GM18498 (cell line): Measurements from ENCODE around the gene TSC22D4.

ENCODE experiments used
- ATAC-seq: cut with Tn5 transposase; IDR thresholded peaks from one replicate; pipeline ENCODE4 v1.9.1; 2021; ENCODE audit warnings: mild to moderate bottlenecking, moderate library complexity; ENCODE audit not compliant: unreplicated experiment

TSC22D4 gene

DNA sequence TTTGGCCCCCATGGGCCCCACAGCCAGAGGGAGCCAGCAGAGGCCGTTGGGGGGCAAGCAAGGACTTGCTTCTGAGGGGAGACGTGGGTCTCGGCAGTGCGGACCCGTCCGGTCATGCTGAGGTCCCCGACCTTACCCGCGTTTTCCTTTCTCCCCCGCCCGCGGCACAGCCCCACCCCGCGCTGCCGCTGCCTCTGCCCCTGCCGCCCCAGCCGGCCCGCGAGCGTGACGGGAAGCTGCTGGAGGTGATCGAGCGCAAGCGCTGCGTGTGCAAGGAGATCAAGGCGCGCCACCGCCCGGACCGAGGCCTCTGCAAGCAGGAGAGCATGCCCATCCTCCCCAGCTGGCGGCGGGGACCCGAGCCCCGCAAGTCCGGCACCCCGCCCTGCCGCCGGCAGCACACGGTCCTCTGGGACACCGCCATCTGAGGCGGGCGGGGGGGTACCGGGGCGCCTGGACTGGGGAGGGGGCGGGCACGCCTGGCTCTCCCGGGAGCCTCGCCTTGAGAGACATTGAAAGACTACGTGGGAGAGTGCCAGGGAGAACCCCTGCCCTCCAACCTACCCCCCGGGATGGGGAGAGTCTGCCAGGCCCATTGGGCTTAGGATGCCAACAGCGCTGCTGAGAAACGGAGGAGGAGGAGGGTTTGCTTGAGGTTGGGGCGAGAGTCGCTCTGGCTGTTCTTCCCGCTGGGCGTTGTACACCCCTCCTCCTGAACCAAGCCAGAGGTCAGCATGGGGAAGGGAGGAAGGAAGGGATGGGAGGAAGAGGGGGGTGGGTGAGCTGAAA, 14.7 kb upstream of the TSC22D4 start:
- ATAC-seq, result peak; percentile 52

DNA sequence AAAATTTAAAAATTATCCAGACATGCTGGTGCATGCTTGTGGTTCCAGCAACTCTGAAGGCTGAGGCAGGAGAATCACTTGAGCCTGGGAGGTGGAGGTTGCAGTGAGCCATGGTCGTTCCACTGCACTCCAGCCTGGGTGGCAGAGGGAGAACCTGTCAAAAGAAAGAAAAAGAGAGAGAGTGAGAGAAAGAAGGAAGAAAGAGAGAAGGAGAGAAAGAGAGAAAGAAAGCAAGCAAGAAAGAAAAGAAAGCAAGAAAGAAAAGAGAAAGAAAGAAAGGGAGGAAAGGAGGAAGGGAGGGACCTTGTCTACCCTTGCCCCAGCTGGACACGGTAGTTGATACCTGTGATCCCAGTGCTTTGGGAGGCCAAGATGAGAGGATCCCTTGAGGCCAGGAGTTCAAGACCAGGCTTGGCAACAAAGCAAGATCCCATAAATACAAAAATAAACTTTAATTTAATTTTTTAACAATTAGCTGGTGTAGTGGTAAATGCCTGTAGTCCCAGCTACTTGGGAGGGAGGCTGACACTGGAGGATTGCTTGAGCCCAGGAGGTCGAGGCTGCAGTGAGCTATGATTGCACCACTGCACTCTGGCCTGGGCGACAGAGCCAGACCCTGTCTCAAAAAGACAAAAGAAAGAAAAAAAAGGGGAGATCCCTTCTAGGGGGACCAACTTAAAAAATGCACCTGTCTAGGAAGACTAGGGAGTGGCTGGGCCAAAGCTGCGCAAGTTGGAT, 13.9 kb upstream of the TSC22D4 start:
- no peak for ATAC-seq

DNA sequence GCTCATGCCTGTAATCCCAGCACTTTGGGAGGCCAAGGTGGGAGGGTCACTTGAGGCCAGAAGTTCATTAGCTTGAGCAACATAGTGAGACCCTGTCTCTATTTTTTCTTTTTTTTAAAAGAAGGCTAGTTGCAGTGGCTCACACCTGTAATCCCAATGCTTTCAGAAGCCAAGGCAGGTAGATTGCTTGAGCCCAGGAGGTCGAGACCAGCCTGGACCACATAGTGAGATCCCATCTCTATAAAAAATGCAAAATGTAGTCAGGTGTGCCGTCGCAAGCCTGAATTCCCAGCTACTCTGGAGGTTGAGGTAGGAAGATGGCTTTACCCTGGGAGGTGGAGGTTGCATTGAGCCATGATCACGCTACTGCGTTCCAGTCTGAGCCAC, 12.2 kb upstream of the TSC22D4 start:
- no peak for ATAC-seq

DNA sequence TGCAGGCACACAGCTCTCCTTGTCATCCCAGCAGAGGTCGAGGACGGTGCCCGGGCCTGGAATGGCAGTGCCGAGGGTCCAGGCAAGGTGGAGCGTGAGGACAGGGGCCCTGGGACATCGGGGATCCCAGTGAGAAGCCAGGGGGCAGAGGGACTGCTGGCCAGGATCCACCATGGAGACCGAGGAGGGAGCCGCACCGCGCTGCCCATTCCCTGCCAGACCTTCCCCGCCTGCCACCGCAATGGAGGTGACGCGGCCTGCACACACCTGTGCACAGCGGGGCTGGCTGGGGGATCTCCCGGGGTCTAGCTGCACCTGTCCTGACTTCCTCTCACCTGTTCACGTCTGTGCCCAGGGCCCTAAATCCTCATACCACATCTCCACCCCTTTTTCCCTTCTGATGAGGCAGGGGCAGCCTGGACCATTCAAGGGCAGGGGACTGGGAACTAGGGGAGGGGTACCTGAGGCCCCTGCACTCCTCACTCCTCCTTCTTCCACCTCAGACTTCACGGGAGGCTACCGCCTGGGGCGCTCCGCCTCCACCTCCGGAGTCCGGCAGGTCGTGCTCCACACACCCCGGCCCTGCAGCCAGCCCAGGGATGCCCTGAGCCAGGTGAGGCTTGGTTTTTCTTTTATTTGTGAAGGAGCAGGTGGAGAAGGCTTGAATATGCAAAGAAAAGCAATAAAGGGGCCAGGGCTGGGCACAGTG, 11.6 kb upstream of the TSC22D4 start:
- no peak for ATAC-seq

DNA sequence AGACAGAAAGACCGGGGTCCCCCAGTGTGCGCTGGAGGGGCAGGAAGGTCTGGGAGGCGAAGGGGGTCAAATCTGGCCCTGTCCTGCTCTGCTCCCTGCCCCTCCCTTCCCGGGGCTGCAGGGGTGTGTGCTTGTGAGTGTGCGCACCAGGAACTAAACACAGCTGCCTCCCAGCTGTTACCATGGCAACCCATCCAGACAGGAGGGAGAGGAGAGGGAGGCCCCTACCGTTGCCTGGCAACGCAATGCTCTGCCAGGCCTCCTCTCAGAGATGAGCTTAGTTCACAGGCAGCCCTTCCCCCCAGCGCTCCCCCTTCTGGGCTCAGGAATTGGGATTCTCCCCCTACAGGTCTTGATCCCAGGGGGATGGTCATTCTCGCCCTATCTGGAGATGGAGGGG, 10.8 kb upstream of the TSC22D4 start:
- ATAC-seq, result no peak

DNA sequence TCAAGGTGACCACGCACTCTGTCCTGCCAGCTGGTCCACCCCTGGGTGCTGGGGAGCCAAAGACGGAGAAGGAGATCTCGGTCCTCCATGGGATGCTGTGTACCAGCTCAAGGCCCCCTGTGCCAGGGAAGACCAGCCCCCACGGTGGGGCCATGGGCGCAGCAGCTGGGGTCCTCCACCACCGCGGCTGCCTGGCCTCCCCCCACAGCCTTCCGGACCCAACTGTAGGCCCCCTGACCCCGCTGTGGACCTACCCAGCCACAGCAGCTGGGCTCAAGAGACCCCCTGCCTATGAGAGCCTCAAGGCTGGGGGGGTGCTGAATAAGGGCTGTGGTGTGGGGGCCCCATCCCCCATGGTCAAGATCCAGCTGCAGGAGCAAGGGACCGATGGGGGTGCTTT, 10.1 kb upstream of the TSC22D4 start:
- no peak for ATAC-seq

DNA sequence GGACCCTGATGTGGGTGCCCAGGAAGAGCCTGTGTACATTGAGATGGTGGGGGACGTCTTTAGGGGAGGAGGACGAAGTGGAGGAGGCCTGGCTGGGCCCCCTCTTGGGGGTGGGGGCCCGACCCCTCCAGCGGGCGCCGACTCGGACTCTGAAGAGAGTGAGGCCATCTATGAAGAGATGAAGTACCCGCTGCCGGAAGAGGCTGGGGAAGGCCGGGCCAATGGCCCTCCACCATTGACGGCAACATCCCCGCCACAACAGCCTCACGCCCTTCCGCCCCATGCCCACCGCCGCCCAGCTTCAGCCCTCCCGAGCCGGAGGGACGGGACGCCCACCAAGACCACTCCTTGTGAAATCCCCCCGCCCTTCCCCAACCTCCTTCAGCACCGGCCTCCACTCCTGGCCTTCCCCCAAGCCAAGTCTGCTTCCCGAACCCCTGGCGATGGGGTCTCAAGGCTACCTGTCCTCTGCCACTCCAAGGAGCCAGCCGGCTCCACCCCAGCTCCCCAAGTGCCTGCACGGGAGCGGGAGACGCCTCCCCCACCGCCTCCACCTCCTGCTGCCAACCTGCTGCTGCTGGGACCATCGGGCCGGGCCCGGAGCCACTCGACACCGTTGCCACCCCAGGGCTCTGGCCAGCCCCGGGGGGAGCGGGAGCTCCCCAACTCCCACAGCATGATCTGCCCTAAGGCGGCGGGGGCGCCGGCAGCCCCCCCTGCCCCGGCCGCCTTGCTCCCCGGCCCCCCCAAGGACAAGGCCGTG, 9.5 kb upstream of the TSC22D4 start:
- no peak for ATAC-seq

DNA sequence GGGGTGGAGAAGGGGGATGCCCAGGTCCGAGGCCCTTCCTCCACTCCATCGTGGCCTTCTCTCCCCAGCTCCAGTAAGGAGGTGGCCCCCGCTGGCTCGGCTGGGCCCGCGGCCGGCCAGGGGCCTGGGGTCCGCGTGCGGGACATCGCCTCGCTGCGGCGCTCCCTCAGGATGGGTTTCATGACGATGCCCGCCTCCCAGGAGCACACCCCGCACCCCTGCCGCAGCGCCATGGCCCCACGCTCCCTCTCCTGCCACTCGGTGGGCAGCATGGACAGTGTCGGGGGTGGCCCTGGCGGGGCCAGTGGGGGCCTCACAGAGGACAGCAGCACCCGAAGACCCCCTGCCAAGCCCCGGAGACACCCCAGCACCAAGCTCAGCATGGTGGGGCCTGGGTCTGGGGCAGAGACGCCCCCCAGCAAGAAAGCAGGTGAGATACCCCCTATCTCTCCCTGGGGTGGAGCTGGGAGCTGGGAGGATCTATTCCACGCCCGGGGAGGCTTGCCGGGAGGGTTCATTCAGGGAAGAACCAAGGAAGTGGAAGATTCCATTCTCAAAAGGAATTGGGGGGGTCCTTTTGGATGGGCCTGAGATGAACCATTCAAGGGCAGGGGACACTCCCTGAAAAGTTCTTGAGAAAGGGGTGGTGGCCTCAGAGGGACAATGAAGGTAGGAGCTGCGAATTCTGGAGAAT, 7.9 kb upstream of the TSC22D4 start:
- ATAC-seq, result no peak

DNA sequence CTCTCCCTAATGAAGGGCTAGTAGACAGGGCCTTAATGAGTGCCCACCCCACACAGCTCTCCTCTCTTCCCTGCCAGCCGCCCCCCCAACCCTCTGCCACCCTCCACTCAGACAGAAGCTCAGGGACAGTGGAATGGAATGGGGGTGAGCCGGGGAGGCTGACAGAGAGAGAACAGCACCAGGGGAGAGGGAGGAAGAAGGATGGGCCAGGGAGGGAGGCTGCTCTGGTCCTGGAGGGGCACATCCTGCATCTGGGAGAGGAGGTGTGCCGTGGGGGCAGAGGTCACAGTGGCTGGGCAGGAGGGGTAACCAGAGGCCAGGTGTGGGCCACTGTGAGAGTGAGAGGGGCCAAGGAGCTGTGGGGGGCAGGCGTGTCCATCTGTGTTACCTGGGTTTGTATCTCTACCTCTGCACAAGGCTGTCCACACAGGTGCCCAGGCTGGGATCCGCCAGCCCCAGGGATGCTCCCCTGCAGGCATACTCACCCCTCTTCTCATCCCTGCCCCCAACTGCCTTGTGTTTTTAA, 7.2 kb upstream of the TSC22D4 start:
- ATAC-seq, result no peak

DNA sequence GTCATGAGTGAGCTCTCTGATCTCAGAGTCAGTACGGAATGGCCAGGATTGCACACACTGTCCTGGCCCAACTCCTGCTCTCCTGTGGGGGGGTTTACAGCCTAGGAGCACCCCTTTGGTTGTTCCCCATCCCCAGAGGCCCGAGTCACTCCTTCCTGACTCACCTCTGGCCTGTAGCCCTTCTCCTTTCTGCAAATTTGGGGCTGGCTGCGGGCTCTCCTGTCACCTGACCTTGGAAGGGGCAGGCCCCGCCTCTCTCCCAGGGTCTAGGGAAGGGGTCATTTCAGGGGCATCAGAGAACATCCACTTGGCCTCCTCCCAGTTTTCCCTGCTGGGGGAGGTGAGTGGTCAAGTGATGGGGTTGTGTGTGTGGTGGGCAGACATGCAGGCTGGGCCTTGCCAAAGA, 6.5 kb upstream of the TSC22D4 start:
- no peak for ATAC-seq

DNA sequence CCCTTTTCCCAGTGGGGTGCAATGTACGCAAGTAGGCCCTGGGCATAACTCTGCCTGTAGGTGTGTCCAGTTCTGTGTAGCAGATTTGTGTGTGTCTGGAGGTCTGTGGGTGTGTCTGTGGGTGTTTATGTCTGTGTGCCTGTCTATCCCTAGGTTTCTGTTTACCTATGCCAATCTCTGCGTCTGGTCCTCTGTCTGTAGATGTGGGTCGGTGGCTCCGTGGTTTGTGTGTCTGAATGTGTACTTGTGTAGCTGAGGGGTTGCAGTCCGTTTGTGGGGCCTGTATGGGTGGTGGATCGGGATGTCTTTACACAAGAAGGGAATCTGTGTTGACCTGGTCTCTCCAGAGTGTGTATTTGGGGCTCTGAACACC, 5.6 kb upstream of the TSC22D4 start:
- no peak for ATAC-seq

DNA sequence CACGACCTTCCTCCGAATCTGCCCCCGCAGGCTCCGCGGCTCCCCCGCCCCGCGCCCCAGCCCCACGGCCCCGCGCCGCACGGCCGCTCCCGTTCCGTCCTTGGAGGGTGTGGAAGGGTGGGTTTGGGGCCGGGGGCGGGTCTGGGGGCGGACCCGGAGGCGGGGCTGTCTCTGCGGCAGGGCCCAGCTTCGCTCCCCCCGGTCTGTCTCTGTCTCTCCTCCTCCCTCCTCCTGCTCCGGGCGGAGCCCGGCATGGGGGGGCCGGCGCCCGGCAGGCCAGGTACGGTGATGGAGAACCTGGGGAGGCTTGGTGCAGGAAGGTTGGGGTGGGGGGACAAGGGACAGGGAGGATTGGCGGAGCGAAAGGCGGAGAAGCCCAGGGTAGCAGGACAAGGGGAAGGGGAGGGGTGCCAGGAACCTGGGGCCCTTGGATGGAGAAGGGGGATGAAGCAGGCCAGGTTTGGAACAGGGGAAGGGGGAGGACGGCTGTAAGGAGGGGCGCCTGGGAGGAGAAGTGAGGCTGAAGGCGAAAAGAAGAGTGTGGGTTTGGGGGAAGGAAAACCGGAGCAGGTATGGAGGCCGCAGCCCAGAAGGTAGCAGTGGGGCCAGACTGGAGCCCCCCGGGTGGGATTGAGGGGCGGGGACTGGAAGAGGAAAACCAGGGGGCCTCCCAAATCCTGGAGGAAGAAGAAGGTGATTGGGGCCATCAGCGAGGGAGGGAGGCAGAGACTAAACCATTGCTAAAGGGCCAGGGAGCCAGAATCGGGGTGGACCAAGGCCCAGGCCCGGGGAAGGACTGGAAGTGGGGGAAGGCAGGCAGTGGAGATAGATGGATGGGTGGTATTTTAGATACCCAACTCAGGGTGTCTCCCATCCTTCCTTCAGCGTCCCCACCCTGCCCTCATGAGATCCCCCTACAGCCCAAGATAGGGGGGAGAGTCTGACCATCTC, 5.0 kb upstream of the TSC22D4 start, which contains the start of gene NYAP1:
Gene NYAP1, plus strand, starts transcription at position 206 of the 951 bp plus-strand sequence. CDS start 1,385 bp downstream, outside the sequence.
- ATAC-seq, result peak; percentile 15

DNA sequence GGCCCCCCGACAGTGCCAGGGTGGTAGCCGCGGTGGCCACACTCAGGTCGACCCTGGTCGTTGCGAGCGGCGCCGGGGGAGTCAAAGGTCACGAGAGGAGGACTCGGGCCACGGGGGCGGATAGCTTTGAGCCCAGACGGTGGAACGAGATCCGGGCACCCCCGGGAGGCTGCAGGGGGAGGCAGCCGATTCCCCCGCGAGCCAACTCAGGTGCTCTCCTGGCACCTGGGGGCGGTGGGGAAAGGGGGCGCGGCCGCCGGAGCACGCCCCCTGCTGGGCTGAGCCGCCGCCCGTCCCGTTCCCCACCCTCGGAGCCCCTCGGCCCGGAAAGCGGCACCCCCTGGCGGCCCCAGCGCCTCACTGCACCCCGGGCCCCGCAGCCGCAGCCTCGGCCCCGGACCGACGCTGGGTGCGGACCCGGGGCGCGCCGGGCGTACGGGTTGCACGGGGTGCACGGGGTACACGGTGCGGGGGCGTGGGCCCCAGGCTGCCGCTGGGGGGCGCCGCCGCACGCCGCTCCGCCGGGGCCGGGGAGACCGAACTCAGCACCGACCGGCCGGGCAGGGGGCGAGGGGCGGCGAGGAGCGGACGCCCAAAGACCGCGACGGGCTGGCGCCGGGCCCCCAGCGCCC, 4.2 kb upstream of the TSC22D4 start:
- peak; percentile 64 for ATAC-seq

DNA sequence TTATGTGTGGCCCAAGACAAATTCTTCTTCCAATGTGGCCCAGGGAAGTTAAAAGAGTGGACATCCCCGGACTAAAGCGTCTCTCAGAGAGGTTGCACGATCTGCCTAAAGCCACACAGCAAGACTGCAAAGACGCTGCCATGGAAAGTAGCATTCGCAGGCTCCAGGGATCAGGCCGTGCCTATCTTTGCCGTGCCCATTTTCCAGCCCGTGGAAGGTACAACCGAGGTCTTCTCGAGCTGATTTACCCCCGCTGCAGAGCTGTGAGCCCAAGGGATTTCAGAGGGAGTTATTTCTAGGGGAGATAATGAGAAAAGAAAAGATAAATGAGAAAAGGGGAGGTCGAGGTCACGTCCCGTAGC, 3.7 kb upstream of the TSC22D4 start:
- ATAC-seq, result no peak

DNA sequence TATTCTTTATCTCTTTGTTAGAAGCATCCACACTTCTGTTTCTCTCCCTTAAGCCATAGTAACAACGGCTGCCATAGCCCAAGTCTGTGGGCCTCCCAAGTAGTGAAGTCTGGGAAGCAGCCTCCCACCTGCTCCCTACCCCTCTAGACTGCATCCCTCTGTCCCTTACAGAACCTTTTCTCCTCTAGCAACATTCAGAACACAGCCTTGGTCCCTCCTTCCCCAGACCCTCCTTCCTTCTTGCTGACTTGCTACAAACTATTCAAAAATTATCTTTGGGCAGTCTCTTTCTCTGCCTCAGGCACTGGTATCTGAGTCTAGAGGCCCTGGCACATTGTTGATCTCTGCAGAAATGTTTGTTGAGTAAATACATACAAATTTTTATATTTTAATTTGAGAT, 2.5 kb upstream of the TSC22D4 start:
- no peak for ATAC-seq

DNA sequence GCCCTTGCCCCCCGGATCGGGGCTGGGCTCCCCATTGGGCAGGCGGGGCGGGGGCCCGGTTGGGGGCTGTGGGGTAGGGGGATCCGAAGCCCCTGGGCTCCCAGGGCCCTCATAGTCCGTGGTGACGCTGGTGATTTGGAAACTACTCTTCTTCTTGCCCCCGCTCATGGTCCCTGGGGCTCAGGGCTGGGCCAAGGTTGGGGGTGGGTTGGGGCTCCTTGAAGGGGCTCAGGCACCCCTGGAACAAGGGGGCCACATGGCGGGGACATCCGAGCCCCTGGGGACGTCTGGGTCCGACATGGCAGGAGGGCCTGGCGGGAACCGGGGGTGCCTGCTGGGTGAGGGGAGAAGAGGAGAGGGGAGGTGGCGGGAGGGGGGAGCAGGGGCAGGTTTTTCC, 1.1 kb downstream of the TSC22D4 start:
- ATAC-seq, result no peak

DNA sequence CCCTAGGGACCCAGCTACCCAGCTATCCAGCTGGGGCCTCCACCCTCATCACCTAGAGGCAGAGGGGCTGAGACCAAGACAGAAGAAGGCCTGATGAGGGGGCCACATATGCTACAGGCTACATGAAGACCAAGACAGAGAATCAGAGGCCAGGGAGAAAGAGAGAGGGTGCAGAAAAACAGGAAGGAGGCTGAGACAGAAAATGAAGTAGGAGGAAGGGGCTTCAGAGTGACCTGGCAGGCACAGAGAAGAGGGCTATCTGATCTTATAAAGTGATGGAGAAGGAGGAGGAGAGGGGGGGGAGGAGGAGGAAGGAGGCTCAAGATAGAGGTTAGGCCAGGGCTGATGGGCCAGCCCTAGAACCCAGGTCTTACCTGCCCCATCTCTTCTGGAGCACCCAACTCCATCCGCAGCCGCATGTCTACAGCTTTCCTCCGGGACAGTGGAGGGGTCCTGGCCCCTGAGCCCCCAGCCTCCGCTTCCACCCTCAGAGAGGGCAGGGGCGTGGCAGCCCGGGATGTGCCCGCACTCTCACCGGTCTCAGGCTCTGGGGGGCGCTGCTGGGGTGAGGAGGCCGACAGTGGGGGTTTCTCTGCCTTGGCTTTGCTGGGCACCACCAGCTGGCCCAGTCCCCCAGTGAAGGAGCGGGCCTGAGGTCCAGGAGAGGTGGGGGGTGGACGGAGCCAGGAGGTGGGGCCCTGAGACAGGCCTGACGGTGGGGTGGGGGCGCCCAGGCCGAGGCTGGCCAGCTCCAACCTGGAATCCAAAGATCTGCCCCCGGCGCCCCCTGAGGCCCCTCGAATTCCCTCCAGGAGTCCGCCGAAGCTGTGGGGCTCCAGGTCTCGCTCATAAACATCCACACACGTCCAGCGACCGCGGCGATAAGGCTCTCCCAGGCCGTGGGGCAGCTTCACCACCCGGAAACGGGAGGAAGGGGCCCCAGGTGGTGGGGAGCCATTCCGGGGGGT, 1.8 kb downstream of the TSC22D4 start:
- no peak for ATAC-seq
